Measurements from ENCODE around the gene ZNF750.

- TF ChIP-seq JUNB (CRISPR knock-in tag; IDR thresholded peaks at IDR 0.05; ENCODE audit: borderline replicate concordance) (no peak), MAFF (IDR thresholded peaks at IDR 0.05; ENCODE audit: low read depth, low read length) (no peak), ZNF180 (CRISPR knock-in tag; IDR thresholded peaks at IDR 0.05; ENCODE audit: borderline replicate concordance, low read depth) (no peak)
These were observed 30.6 kb downstream of the ZNF750 start for GRCh38 chr17:82808921-82809905.
